ENCODE measurements around the gene ASCC3.

DNA sequence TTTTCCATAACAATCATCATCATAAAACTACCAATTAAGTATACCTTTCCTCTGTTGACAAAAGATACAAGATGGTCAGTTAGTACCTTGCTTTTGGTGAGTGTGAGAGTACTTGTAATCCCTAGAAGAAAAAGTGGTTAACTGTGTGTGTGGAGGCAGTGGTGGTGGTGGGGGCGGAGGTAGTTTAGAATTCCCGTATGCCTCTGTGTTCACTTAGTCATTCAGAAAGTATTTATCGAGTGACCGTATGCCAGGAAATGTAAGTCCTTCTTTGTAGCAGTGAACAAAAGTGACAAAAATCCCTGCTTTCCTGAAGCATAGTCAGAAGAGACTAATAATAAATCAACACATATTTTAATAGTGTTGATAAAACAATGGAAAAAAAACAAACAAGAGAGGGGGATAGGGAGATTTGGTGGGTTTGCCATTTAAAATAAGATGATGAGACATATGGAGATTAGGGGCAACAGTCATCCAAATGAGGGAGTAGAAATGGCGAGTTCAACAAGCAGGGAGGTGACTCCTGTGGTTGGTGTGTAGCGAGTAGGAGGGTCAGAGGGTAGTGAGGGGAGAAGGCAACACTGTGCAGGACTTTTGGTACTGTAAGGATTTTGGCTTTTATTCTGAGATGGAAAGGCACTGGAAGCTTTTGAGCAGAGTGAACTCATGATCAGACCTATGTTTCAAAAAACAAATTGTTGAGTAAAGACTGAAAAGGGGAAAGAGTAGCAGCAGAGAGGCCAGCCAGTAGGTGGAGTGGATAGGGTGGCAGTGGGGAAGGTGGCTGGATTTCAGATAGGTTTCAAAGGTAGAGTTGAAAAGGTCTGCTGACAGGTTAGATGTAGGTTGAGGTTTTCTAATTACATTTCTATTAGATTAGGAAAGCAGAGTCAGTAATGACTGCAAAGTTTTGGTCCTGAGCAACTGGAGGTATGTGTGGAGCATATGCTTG lies 376.1 kb downstream of the ASCC3 start:
- TF ChIP-seq, protein P1, sequence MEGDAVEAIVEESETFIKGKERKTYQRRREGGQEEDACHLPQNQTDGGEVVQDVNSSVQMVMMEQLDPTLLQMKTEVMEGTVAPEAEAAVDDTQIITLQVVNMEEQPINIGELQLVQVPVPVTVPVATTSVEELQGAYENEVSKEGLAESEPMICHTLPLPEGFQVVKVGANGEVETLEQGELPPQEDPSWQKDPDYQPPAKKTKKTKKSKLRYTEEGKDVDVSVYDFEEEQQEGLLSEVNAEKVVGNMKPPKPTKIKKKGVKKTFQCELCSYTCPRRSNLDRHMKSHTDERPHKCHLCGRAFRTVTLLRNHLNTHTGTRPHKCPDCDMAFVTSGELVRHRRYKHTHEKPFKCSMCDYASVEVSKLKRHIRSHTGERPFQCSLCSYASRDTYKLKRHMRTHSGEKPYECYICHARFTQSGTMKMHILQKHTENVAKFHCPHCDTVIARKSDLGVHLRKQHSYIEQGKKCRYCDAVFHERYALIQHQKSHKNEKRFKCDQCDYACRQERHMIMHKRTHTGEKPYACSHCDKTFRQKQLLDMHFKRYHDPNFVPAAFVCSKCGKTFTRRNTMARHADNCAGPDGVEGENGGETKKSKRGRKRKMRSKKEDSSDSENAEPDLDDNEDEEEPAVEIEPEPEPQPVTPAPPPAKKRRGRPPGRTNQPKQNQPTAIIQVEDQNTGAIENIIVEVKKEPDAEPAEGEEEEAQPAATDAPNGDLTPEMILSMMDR (IDR thresholded peaks at IDR 0.05), result no peak
- no peak for TF ChIP-seq POLR2AphosphoS5 (IDR thresholded peaks at IDR 0.05)
- no peak for TF ChIP-seq POLR2A (IDR thresholded peaks at IDR 0.05)
- TF ChIP-seq EP300 (IDR thresholded peaks at IDR 0.05), result no peak
